Smooth muscle cell of the pulmonary artery (primary cell): ENCODE data around the gene MINAR1. TPM values are rescaled to one million over a fixed set of nuclear protein-coding genes. Genes with fewer than 3 reads are reported as not detected.

Experiments
- total RNA-seq: library from RNA; depleted of rRNA; stranded (reverse); fragments of >200 nt; gene quantifications from 2 replicates; pipeline ENCODE4 v1.2.3, GENCODE V29; 2014

Gene MINAR1, protein sequence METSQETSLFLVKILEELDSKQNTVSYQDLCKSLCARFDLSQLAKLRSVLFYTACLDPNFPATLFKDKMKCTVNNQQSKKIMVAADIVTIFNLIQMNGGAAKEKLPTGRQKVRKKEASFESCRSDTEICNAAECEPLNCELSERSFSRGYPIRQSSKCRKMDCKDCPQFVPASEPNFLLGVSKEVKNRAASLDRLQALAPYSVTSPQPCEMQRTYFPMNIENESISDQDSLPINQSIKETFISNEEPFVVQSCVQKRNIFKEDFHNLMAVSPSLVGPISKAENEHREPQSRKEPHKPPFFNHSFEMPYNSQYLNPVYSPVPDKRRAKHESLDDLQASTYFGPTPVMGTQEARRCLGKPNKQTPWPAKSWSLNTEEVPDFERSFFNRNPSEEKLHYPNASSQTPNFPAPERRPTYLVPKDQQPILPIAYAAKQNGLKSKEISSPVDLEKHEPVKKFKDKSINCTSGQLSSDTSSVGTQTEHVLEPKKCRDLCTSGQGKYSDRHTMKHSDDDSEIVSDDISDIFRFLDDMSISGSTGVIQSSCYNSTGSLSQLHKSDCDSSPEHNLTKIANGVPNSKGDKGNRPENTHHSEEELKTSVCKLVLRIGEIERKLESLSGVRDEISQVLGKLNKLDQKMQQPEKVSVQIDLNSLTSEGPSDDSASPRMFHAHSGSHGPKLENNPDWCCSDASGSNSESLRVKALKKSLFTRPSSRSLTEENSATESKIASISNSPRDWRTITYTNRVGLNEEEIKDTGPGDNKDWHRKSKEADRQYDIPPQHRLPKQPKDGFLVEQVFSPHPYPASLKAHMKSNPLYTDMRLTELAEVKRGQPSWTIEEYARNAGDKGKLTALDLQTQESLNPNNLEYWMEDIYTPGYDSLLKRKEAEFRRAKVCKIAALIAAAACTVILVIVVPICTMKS
- 1.2 and 1.6 TPM in 2 replicates for total RNA-seq

GRCh38 chr15:79431636-79432344 lies at the start of gene MINAR1:
TSS of gene MINAR1 (plus strand) at chr15:79432336. CDS start at chr15:79456148, 23,812 bp downstream.

Other genes starting within 250 kb of the MINAR1 start
- gene ANKRD34C, start 149.6 kb upstream of the MINAR1 start, total RNA-seq, result not detected in 2 replicates
- gene TMED3, start 121.2 kb upstream of the MINAR1 start, total RNA-seq, result 140 and 200 TPM in 2 replicates